Thyroid gland (tissue), 4 donors: ENCODE data around the gene BTBD9. TPM values are rescaled to one million over a fixed set of nuclear protein-coding genes. Genes with fewer than 3 reads are reported as not detected.
A peak's percentile ranks its signal among the peaks of the same experiment; 100 is the strongest.

ENCODE experiments used
- DNase-seq, 2 donors: peaks; one replicate each; pipeline ENCODE4 v3.0.0-alpha.2; 2019
- H3K27ac ChIP-seq, 3 donors: fragments of 200-600 bp; sonication (generic); 1 replicate in 2 of 3; 2 replicates in 1 of 3; pipeline ENCODE4 v1.5.1; 2016 to 2019; ENCODE audit warnings: mild to moderate bottlenecking in 1 of 3, moderate library complexity in 1 of 3
- H3K27me3 ChIP-seq: fragments of 200-600 bp; sonication (generic); one replicate; pipeline ENCODE4 v1.5.1; 2019
- H3K36me3 ChIP-seq, 2 donors: fragments of 200-600 bp; sonication (generic); one replicate each; pipeline ENCODE4 v1.5.1; 2016 to 2019
- H3K4me1 ChIP-seq, 2 donors: fragments of 200-600 bp; sonication (generic); one replicate each; pipeline ENCODE4 v1.5.1; 2017 to 2019
- H3K4me3 ChIP-seq, 3 donors: fragments of 200-600 bp; sonication (generic); replicated peaks in 1 of 3; 1 replicate in 2 of 3; 2 replicates in 1 of 3; pipeline ENCODE4 v1.5.1; 2016; ENCODE audit warnings: mild to moderate bottlenecking in 1 of 3
- H3K9me3 ChIP-seq: fragments of 200-600 bp; sonication (generic); one replicate; pipeline ENCODE4 v1.5.1; 2017
- CTCF ChIP-seq, 6 experiments: fragments of 200-600 bp in 3 of 6; fragments of 450-650 bp in 3 of 6; sonication (generic) in 3 of 6; IDR thresholded peaks; one replicate each; pipeline ENCODE4 v1.5.1; 2016 to 2019; ENCODE audit warnings: antibody characterized with exemption in 6 of 6, mild to moderate bottlenecking in 2 of 6, inconsistent platforms in 1 of 6, moderate library complexity in 1 of 6
- POLR2A ChIP-seq, 2 donors: fragments of 450-650 bp; IDR thresholded peaks; one replicate each; pipeline ENCODE4 v1.6.1; 2017; ENCODE audit warnings: antibody characterized with exemption in 2 of 2, mild to moderate bottlenecking in 2 of 2, moderate library complexity in 1 of 2
- WGBS, 2 donors: methylation state at CpG; one replicate each; pipeline ENCODE4 v1.1.5; 2017; 5-methylcytosine and 5-hydroxymethylcytosine counted together
- intact Hi-C: fragments of 100-400 bp; cut with DNase I; formaldehyde crosslinking; loops from one replicate; pipeline ENCODE4 v1.15.1; 2023
- total RNA-seq, 4 donors: library from RNA; depleted of rRNA; stranded (reverse); fragments of >200 nt; gene quantifications; one replicate each; pipeline ENCODE4 v1.2.3, GENCODE V29; 2016

Gene BTBD9
- total RNA-seq, 4 donors from 2014 or later = 17.3 to 32.0 (median 27.4) TPM

GRCh38 chr6:38678178-38678760, 38.5 kb upstream of the BTBD9 start:
- H3K27ac ChIP-seq = peak overlapping the region in 1 of 3 donors; percentile 66

GRCh38 chr6:38676974-38677544, 37.3 kb upstream of the BTBD9 start:
- Histone ChIP-seq H3K9me3 (no peaks in the 10 kb centered on the region), H3K27me3 (no peaks in the 10 kb centered on the region), H3K4me3 (no peak overlapping the region), H3K36me3 (peaks cover 0 to 2% of the 10 kb centered on the region in 2 donors), H3K27ac (peak overlapping the region; percentile 44 to 66 (median 47)), H3K4me1 (peaks cover 18 to 20% of the 10 kb centered on the region in 2 donors)
- WGBS, 2 donors = 53 to 65% methylated on average over 1 of the region's 1 CpG
- intact Hi-C loops = no loop called here
- TF ChIP-seq POLR2A (IDR thresholded peaks at IDR 0.05) = no peak
- TF ChIP-seq CTCF (IDR thresholded peaks at IDR 0.05) = no peak
- DNase-seq = peak in 1 of 2 donors; percentile 8

More at GRCh38 chr6:38678178-38678760, 38.5 kb upstream of the BTBD9 start:
- Histone ChIP-seq H3K4me1 (peaks cover 18 to 20% of the 10 kb centered on the region in 2 donors), H3K27me3 (no peaks in the 10 kb centered on the region), H3K4me3 (no peak overlapping the region), H3K9me3 (no peaks in the 10 kb centered on the region), H3K36me3 (peaks cover 0 to 8% of the 10 kb centered on the region in 2 donors)
- intact Hi-C loops = no loop called here
- WGBS, 2 donors = 91% methylated on average over 7 of the region's 7 CpGs
- DNase-seq = no peak
- no peak for TF ChIP-seq POLR2A (IDR thresholded peaks at IDR 0.05)
- no peak for TF ChIP-seq CTCF (IDR thresholded peaks at IDR 0.05)

- TF ChIP-seq POLR2A (IDR thresholded peaks at IDR 0.05) (no peak), CTCF (IDR thresholded peaks at IDR 0.05) (no peak)
- DNase-seq = peak; percentile 11 to 12
- H3K4me3 ChIP-seq = no peak overlapping the region
- H3K4me1 ChIP-seq = peaks cover 18 to 20% of the 10 kb centered on the region in 2 donors
- 49 to 51% methylated on average over 2 of the region's 2 CpGs for WGBS, 2 donors
- no peaks in the 10 kb centered on the region for H3K36me3 ChIP-seq
- intact Hi-C loops = no loop called here
- no peaks in the 10 kb centered on the region for H3K9me3 ChIP-seq
- no peaks in the 10 kb centered on the region for H3K27me3 ChIP-seq
- H3K27ac ChIP-seq = peak overlapping the region; percentile 44 to 66 (median 47)
These were observed 36.7 kb upstream of the BTBD9 start for GRCh38 chr6:38676236-38676973.

GRCh38 chr6:38673397-38674165, 33.9 kb upstream of the BTBD9 start:
- TF ChIP-seq CTCF (IDR thresholded peaks at IDR 0.05) (no peak), POLR2A (IDR thresholded peaks at IDR 0.05) (no peak)
- H3K36me3 ChIP-seq = no peaks in the 10 kb centered on the region
- no peak for DNase-seq
- peaks cover 18 to 20% of the 10 kb centered on the region in 2 donors for H3K4me1 ChIP-seq
- 56 to 67% methylated on average over 9 of the region's 9 CpGs for WGBS, 2 donors
- no peaks in the 10 kb centered on the region for H3K27me3 ChIP-seq
- H3K4me3 ChIP-seq = no peak overlapping the region
- intact Hi-C loops = no loop called here
- H3K27ac ChIP-seq = no peak overlapping the region
- no peaks in the 10 kb centered on the region for H3K9me3 ChIP-seq
